Measurements from ENCODE around the gene HK1. TPM values are rescaled to one million over a fixed set of nuclear protein-coding genes. Genes with fewer than 3 reads are reported as not detected.

HK1 gene
- total and polyA plus RNA-seq, 2 of the 13 experiments (the other 11 are each of a cell fraction or from before 2014, with no cell fraction given) = 0.29 to 1.5 TPM

GRCh38 chr10:69451209-69451783 lies 173.0 kb downstream of the HK1 start, which contains the start of gene TSPAN15 (continued):
- no peak for TF ChIP-seq TERF1 (CRISPR knock-in tag; IDR thresholded peaks at IDR 0.05)
- TF ChIP-seq AKAP8 (CRISPR knock-in tag; IDR thresholded peaks at IDR 0.05) = no peak
- no peak for TF ChIP-seq GATA4 (IDR thresholded peaks at IDR 0.05; ENCODE audit: borderline replicate concordance, low read depth)
- TF ChIP-seq, protein P1, sequence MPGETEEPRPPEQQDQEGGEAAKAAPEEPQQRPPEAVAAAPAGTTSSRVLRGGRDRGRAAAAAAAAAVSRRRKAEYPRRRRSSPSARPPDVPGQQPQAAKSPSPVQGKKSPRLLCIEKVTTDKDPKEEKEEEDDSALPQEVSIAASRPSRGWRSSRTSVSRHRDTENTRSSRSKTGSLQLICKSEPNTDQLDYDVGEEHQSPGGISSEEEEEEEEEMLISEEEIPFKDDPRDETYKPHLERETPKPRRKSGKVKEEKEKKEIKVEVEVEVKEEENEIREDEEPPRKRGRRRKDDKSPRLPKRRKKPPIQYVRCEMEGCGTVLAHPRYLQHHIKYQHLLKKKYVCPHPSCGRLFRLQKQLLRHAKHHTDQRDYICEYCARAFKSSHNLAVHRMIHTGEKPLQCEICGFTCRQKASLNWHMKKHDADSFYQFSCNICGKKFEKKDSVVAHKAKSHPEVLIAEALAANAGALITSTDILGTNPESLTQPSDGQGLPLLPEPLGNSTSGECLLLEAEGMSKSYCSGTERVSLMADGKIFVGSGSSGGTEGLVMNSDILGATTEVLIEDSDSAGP (CRISPR knock-in tag; IDR thresholded peaks at IDR 0.05; ENCODE audit: borderline replicate concordance) = peak; percentile 17; the same call in 1 of the 2 replicates
- no peak for TF ChIP-seq ZNF430 (CRISPR knock-in tag; IDR thresholded peaks at IDR 0.05)
- no peak for TF ChIP-seq ZFY (CRISPR knock-in tag; IDR thresholded peaks at IDR 0.05)
- 0 out of 2 replicates have a peak, but pooled peaks have one; percentile 37 for TF ChIP-seq ZNF501 (CRISPR knock-in tag; IDR thresholded peaks at IDR 0.05)
- TF ChIP-seq ZNF577 (CRISPR knock-in tag; IDR thresholded peaks at IDR 0.05; ENCODE audit: borderline replicate concordance, low read depth) = no peak
- no peak for TF ChIP-seq KLF16 (CRISPR knock-in tag; IDR thresholded peaks at IDR 0.05)
- TF ChIP-seq ZNF75D (CRISPR knock-in tag; IDR thresholded peaks at IDR 0.05; ENCODE audit: borderline replicate concordance) = no peak
- no peak for TF ChIP-seq ZSCAN21 (CRISPR knock-in tag; IDR thresholded peaks at IDR 0.05; ENCODE audit: borderline replicate concordance)
- TF ChIP-seq ZNF337 (CRISPR knock-in tag; IDR thresholded peaks at IDR 0.05; ENCODE audit: borderline replicate concordance, low read depth) = no peak
- TF ChIP-seq, protein P2, sequence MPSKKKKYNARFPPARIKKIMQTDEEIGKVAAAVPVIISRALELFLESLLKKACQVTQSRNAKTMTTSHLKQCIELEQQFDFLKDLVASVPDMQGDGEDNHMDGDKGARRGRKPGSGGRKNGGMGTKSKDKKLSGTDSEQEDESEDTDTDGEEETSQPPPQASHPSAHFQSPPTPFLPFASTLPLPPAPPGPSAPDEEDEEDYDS (CRISPR knock-in tag; IDR thresholded peaks at IDR 0.05) = no peak
- TF ChIP-seq, protein P3, sequence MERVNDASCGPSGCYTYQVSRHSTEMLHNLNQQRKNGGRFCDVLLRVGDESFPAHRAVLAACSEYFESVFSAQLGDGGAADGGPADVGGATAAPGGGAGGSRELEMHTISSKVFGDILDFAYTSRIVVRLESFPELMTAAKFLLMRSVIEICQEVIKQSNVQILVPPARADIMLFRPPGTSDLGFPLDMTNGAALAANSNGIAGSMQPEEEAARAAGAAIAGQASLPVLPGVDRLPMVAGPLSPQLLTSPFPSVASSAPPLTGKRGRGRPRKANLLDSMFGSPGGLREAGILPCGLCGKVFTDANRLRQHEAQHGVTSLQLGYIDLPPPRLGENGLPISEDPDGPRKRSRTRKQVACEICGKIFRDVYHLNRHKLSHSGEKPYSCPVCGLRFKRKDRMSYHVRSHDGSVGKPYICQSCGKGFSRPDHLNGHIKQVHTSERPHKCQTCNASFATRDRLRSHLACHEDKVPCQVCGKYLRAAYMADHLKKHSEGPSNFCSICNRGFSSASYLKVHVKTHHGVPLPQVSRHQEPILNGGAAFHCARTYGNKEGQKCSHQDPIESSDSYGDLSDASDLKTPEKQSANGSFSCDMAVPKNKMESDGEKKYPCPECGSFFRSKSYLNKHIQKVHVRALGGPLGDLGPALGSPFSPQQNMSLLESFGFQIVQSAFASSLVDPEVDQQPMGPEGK (CRISPR knock-in tag; IDR thresholded peaks at IDR 0.05) = peak; percentile 21; the same call in 1 of the 2 replicates
- TF ChIP-seq SP1 (IDR thresholded peaks at IDR 0.05) = no peak
- peak; percentile 72 for TF ChIP-seq SP1 (CRISPR knock-in tag; IDR thresholded peaks at IDR 0.05)
- TF ChIP-seq, protein P4, sequence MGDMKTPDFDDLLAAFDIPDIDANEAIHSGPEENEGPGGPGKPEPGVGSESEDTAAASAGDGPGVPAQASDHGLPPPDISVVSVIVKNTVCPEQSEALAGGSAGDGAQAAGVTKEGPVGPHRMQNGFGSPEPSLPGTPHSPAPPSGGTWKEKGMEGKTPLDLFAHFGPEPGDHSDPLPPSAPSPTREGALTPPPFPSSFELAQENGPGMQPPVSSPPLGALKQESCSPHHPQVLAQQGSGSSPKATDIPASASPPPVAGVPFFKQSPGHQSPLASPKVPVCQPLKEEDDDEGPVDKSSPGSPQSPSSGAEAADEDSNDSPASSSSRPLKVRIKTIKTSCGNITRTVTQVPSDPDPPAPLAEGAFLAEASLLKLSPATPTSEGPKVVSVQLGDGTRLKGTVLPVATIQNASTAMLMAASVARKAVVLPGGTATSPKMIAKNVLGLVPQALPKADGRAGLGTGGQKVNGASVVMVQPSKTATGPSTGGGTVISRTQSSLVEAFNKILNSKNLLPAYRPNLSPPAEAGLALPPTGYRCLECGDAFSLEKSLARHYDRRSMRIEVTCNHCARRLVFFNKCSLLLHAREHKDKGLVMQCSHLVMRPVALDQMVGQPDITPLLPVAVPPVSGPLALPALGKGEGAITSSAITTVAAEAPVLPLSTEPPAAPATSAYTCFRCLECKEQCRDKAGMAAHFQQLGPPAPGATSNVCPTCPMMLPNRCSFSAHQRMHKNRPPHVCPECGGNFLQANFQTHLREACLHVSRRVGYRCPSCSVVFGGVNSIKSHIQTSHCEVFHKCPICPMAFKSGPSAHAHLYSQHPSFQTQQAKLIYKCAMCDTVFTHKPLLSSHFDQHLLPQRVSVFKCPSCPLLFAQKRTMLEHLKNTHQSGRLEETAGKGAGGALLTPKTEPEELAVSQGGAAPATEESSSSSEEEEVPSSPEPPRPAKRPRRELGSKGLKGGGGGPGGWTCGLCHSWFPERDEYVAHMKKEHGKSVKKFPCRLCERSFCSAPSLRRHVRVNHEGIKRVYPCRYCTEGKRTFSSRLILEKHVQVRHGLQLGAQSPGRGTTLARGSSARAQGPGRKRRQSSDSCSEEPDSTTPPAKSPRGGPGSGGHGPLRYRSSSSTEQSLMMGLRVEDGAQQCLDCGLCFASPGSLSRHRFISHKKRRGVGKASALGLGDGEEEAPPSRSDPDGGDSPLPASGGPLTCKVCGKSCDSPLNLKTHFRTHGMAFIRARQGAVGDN (CRISPR knock-in tag; IDR thresholded peaks at IDR 0.05) = peak; percentile 55
- no peak for TF ChIP-seq ZNF615 (CRISPR knock-in tag; IDR thresholded peaks at IDR 0.05; ENCODE audit: borderline replicate concordance)
- TF ChIP-seq, protein P5, sequence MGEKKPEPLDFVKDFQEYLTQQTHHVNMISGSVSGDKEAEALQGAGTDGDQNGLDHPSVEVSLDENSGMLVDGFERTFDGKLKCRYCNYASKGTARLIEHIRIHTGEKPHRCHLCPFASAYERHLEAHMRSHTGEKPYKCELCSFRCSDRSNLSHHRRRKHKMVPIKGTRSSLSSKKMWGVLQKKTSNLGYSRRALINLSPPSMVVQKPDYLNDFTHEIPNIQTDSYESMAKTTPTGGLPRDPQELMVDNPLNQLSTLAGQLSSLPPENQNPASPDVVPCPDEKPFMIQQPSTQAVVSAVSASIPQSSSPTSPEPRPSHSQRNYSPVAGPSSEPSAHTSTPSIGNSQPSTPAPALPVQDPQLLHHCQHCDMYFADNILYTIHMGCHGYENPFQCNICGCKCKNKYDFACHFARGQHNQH (CRISPR knock-in tag; IDR thresholded peaks at IDR 0.05) = 0 out of 2 replicates have a peak, but pooled peaks have one; percentile 20

Data from HepG2 (cell line).